Measurements from ENCODE around the gene TRPM2.

TRPM2 gene

DNA sequence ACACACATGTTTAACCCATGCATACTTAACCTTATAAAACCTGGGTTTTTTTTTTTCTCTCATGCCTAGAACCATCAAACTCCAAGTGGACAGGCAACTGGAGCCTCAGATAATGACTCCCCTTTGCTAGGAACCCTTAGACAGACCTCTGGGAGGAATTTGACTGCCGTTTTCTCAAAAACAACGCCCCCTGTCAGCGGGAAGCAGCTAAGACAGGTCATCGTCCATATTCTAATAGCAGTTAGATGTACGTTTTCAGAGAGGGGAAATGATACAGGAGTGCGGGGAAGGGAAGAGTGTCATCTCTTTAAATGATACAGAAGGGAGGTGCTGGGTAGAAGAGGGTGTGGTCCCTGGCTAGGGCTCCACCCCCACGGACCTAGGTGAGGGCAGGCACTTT lies 136.5 kb downstream of the TRPM2 start:
- intact Hi-C loops (cut with DNase I) = no loop called here
- peak in 1 of 10 donors; percentile 13 for DNase-seq

DNA sequence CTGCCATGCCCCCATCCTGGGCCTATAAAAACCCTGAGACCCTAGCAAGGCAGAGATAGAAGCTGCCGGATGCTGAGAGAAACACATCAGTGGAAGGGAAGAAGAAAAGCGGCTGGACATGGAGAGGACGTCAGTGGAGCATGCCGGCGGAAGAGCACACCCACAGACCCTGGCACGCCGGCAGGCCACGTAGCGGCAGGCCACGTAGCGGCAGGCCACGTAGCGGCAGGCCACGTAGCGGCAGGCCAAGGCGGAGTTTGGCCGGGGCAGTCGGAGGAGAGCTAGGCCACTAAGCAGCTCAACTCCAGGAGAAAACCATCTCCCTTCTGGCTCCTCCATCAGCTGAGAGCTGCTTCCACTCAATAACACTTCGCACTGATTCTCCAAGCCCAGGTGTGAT lies 137.0 kb downstream of the TRPM2 start:
- intact Hi-C loops (cut with DNase I) = no loop called here
- DNase-seq = peak in 2 of 10 donors; percentile 24 to 39

DNA sequence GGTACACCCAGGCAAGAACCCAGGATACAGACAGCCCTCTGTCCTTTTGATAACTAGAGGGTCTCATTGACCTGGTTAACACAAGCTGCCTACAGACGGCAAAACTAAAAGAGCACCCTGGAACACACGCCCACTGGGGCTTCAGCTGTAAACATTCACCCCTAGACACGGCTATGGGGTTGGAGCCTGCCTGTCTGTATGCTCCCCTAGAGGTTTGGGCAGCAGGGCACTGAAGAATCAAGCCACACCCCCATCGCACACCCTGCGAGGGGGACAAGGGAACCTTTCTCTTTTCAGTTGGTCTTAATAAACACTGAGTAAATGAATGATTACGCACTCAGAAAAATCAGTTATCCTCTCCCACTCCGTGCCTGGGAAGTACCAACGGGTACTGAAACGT lies 137.4 kb downstream of the TRPM2 start:
- intact Hi-C loops (cut with DNase I) = no loop called here
- DNase-seq = peak in 2 of 10 donors; percentile 28 to 30
